ENCODE results near the gene TRIM25.

Gene TRIM25

DNA sequence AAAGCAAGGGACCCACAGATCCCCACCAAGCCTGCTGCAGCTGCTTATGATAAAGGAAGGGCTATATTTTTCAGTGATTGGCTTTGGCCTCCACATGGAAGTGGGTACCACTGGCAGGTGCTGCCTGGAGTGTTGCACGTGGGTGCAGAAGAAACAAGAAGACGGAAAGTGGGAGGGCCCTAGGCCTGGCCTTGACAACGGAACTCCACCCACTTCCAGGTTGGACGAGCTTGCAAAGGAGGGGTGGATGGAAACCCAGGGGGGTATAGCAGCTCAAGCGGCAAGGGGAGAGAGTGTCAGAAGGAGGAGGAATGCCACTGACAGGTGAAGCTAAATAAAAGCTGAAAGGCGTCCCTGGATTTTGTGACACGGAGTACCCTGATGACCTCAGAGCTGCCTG is 20.3 kb downstream of the TRIM25 start:
- DNase-seq = no peak

DNA sequence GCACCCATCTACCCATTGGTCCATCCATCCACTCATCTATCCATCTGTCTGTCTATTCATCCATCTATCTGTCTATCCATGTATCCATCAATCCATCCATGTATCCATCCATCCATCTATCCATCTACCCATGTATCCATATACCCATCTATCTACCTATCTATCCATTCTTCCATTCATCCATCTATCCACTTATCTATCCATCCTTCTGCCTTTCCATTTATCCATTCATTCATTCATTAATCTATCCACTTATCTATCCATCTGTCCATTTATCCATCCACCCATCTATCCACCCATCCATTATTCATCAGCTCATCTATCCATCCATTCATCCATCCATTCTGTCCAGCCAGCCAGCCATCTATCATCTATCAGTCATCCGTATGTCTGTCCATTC is 21.5 kb downstream of the TRIM25 start:
- no peak for DNase-seq

DNA sequence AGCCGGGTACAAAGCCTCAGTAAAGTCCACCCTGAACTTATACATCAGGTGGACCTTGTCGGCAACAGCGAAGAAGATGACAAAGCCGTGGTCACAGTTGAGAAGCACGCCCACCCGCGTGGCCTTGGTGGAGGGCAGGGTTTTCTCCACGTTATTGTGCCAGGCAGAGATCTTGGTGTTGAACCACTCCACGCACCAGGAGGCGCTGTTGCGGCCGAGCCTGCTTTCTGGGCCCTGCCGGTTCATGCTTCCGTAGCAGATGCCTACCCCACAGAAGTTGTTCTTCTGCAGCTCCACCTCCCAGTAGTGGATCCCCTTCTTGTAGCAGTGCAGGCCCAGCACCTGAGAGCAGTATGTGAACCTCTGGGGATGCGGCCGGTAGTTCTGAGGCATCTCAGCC is 22.1 kb downstream of the TRIM25 start:
- peak; percentile 51 to 53 for DNase-seq

DNA sequence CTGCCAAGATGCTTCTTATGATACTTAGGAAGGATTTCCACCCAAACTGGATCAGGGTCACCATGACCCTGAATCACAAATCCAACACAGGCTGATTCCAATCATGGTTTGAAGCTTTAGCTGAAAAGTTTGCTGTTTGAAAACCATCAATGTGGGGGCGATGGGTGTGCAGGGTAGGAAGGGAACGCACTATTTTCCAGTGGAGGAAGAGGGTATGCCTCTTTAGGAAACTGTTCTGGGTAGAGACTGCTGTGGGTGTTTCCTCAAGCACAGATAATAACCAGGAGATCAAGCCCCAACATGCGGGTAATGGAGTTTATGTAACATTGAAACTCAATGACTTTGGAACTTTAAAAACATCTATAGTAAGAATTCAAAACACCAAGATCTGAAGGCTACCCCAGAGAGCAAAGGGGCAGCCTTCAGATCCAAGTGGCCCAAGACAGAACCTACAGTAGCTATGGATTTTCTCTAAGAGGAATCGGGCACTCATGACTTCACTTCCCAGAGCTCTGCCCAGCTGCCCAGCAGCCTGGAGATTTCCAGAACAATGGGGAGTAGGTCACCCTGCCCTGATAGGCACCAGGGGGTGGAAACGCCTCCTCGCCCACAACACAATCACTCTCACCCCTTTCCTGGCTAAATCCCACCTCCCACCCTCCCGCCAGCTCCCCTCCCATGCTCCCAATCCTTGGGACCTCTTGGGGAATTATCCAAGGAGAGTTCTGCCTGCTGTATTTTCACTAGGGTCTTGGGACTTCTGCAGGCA is 22.8 kb downstream of the TRIM25 start:
- DNase-seq = no peak

DNA sequence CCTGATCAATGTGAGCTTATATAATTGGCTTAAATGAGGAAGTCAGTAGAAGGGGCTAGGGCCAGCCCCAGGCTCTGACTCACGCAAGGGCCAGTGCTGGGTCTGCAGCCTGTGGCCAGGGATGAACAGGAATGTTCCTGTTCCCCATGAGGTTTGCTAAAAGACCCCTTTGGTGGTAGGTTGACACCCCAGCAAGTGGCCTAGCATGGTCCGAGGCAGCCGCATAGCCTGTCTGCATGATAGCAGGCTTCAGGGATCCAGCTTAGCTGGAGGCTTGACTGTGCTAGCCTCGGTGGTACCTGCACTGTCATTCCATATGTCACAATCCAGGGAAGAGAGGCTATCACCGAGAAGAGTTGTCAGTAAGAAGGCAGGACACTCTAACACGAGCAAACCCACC is 23.5 kb downstream of the TRIM25 start:
- DNase-seq = no peak

DNA sequence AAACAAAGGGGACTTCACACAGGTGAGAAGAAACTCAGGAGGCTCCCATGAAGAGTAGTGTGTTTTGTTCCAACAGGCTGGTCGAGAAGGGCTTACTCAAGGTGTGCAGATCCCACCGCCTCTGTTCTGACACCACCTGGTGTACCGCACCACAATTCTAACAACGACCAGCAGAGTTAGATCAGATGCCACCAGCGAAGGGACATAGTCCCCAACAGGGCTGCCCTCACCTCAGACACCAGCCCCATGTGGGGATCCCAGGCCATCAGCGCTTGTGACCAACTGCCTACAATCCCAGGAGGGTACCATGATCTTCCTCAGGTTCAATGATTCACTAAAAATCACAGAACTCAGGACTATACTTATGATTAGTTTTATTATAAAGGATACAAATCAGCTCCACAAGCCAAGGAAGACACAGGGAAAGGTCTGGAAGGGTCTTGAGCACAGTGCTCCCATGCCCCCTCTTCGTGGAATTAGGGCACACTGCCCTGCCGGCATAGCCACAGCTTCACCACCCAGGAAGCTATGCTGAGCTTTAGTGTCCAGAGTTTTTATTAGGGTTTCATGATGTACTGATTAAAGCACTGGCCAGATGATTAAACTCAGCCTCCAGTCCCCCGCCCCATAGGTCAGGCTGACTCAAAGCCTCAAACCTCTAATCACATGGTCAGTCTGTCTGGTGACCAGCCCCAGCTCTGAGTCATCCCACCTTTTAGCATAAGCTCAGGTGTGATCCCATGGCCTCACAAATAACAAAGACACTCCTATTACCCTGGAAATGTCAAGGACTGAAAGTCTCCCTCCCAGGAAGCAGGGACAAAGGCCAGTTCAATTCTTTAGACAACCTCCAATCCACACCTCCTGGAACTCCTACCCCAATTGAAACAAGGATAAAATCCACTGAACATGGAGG is 26.0 kb downstream of the TRIM25 start:
- no peak for DNase-seq

DNA sequence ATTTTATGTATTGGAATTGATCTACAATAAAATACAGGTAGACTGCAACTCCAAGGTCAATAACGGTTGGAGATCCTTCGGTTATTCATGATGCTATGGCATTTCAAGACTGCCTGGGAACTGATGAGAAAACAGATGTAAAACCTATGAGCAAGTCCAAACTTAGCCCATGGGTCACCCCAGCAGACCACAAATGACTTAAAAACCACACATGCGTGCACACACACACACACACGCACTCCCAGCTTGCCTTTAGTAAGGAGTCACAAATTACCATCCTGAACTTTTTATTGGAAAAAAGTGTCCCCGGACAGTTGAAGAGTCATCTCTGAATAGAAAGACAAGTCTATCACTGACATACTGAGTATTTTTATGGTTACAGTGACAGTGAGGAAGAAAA is 26.7 kb downstream of the TRIM25 start:
- DNase-seq = no peak

DNA sequence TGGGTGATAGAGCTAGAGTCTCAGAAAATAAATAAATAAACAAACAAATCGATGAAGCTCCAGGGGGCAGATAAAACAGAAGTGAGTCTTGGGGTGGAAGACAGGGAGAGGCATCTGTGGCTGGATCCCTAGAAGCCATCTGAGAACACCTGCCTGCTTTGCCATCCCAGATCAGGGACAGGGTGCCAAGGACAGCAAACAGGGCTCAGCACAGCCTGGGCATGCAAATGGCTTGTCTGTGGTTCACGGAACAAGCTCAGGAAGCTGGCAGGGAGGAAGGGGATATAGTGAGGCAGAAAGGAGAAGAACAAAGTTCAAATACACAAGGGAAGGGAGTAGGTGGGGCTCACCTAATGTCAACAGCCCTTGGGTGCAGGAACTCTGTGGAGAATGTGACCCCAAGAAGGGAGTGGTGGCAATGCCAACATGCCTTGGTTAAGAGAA is 27.5 kb downstream of the TRIM25 start:
- DNase-seq = no peak

DNA sequence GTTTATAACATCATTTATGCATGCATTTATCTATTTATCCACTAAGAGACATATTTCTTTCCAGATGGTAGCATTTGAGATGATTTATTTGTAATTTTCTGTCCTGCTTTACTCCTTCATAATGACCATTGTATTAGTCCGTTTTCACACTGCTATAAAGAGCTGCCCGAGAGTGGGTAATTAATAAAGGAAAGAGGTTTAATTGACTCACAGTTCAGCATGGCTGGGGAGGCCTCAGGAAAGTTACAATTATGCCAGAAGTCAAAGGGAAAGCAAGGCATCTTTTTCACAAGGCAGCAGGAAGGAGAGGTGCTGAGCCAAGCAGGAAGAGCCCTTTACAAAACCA is 28.6 kb downstream of the TRIM25 start:
- no peak for DNase-seq

DNA sequence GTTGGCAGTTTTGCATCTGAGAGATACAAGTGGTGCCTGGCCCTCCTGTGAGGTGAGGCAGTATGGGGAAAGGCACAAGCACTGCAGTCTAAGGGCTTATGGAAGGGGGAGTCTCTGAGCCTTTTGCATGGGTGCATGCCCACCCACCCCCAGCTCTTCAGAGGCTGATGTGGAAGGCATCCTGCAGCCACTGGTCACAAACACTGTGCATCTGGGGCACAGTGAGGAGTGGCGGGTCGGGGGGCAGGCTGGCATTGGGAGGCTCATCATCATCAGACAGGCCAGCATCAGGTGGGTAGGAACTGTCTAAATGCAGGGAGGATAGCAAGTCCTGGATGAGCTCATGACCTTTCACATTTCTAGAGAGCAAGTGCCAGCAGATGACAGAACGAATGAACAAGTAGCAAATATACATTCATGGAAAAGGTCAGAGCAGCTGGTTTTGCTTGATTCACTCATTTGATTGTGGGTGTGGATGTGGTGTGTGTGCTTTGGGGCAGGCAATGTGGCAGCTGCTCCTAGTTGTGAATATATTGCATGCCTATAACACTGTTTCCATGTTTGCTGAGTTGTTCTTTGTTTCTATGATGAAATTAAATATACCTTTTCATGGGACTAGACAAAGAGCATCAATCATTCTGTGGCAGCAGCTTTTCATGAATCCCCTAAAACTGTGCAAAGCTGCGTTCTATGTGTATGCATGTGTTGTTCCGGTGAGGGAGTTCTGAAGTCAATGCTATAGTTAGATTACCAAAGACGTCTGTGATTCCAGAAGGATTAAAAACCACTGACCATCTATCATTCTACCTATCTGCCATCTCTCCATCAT is 29.2 kb downstream of the TRIM25 start:
- no peak for DNase-seq

DNA sequence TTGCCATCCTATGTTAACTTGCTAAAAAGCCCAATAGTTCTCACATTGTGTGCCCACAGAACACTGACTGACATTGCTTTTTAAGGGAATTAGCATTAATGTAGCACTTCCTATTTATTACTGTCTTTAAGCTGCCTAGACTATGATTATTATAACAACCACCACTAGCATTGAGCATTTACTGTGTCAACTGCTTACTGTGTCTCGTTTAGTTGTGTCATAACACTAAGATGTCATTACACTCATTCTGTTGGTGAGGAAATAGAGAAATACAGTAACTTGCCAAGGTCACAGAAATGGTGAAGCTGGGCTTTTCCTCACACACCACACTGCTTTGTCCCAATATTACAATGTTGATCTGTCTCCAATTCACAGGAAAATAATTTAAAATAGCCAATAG is 30.2 kb downstream of the TRIM25 start:
- DNase-seq = no peak

DNA sequence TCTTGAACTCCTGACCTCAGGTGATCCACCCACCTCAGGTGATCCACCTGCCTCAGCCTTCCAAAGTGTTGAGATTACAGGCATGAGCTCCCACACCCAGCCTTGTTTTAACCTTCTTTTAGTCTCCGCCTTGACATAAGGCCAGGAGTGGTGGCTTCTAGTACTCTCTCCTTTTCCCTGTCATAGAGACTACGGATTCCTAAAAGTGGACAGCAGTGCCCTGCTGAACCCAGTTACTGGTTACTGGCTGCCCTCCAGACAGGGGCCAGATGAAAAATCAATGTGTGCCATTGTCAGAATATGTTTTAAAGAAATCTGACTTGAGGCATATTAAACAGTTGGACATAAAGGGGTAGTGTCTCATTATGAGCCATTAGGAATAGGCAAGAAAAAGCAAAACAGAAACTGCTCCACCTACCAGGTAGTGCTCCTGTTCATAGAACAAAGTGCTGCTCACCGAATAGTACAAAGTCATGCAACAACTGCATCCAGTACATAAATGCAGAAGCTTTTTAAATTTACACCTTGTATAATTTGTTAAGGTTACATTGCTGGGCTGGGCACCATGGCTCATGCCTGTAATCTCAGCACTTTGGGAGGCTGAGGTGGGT is 32.1 kb downstream of the TRIM25 start:
- DNase-seq = no peak

DNA sequence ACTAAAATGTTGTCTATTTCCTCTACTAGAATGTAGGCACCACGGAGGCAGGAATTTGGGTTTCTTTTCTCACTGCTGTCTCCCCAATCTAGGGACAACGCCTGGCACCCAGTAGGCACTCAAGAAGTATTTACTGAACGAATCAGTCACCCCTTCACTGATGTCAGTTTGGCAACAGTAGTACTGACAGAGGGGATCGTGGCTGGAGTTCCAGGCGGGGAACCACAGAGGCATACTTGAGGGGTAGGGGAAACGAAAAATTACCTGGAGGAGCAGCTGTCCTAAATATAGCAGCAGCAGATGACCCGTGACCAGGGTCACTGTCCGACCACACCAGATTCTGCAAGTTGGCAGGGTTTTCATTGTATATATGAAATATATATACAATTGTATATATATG is 33.3 kb downstream of the TRIM25 start:
- no peak for DNase-seq

DNA sequence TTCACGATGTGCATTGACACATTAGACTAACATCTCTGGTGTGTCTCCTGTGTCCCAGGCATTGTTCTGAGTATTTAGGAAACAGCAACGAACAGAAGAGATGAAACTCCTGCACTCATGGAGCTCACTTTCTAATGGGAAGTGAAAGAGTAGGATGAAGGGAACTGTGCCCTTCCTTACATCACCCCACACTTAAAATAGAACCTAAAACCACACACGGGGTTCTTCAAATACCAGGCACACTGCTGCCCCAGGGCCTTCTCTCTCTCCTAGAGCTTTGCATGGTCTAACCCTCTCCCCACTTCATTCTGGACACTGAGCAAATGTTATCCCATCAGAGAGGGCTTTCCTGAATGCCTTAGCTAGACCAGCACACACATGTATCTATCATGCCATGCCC is 33.7 kb downstream of the TRIM25 start:
- no peak for DNase-seq

DNA sequence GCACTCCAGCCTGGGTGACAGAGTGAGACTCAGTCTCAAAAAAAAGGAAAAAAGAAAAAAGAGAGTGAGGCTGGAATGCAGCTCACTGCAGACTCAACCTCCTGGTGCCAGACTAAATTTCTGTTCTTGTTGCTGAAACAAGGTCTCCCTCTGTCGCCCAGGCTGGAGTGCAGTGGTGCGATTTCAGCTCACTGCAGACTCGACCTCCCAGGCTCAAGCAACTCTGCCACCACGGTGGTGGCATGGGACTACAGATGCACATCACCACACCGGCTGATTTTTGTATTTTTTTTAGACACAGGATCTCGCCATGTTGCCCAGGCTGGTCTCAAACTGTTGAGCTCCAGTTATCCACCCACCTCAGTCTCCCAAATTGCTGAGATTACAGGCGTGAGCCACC is 34.6 kb downstream of the TRIM25 start:
- no peak for DNase-seq

DNA sequence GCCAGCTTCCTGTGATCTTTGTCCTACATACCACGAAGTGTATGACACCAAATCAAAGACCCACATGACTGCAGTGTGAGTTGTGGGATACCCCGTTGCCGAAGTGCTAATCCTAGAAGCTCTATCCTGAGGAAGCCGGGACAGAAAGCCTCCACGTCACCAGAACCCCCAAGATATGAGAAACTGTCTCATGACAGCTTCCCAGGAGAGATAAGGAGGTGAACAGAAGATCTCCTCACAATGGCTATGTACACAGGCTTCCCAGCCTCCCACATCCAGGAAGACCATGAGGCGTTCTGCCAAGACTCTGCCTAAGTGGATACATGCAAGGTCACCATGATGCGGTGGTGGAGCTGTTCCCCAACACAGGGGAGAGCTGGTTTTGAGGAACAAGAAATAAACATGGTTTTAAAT is 37.1 kb downstream of the TRIM25 start:
- DNase-seq = no peak

DNA sequence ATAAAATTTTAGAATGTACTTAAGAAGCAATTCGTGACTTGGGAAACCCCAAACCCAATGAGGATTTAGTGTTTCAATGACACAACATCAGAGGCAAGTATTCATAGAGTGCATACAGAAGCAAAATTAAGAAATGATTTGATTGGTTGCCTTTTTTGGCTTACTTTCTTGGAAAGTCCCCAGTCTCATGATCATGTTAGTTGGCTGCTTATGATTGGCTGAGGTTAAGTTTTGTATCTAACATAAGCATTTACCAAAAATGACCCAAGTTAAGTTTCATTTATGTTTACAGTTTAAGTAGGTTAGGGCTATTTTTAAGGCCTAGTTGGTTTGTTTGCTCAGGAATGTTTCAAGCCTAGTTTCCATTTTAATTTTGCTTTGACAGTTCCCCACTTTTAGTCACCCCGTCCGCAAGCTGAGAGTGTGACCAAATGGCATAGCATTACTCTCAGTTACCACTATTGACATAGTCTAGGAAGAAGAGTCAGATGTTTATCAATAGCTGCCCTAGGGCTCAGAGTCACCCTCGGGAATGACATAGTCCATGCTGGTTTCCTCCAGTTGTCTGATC is 43.7 kb downstream of the TRIM25 start:
- no peak for DNase-seq

DNA sequence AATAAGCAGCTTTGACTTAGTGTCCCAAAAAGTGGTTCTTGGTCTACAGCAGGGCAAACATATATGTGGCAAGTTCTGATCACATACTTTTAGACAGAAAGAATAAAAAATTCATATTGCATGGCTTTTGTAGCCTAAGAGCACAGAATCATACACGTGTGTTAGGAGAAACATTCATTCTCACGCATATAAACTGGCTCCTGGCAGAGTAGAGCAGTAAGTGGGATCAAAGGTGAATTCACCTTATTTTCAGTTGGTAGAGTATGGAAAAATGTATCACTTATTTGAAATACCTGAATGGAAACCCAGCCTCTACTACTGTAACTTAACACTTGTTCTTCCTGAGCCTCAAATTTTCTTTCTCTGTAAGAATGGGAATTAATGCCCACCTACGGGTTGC is 45.1 kb downstream of the TRIM25 start:
- no peak for DNase-seq

DNA sequence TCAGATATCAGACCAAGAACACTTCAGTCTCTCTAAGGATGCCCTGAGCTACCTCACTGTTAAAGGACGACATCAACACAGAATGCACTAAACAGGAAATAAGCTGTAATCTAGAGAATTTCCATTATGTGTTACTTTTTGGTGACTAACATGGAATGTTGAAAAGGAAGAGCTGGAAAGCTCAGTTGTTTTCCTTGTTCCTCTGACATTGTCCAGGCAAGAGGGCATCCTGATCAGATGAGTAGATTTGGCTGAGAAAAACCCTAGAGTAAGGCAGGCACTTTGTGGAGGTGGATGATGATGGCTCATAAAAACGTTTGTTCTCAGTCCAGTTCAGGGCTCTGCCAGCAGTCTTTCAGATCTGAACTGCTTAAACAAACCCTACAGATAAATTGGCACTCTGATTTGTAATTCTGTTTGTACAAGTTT is 45.9 kb downstream of the TRIM25 start:
- DNase-seq = no peak

DNA sequence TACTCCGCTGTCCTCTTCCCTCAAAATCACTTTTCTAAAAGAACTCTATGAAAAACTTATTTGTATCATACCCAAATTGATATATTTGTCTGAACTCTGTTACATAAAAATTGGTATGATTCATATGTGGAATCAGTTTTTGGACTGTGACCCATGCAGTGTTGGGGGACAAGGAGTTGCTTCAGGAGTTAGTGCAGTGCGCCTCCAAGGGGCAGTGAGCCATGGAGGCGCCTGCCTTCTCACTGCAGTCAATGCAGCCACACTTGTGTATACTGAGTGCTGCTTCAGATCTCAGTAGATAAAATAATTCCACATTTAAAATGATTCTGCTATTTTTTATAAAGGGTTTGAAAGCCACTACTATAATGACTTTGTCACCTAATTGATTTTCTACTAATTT is 47.4 kb downstream of the TRIM25 start:
- no peak for DNase-seq

DNA sequence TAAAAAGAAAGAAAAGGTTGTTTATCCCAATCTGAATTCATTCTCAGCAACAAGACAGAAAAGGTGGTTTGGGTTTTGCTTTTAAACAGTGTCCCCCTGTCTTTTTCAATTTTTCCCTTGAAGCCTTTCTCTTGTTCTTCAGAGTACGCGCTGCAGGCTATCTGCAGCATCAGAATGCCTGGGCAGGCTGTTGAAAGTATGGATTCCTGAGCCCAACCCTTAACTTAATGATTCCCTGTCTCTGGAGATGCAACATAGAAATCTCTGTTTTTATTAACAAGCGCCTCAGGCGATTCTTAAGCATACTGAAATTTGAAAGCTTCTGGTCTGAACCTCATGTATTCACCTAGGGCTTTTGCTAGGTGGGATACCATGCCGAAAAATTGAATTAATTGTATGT is 47.8 kb downstream of the TRIM25 start:
- no peak for DNase-seq

DNA sequence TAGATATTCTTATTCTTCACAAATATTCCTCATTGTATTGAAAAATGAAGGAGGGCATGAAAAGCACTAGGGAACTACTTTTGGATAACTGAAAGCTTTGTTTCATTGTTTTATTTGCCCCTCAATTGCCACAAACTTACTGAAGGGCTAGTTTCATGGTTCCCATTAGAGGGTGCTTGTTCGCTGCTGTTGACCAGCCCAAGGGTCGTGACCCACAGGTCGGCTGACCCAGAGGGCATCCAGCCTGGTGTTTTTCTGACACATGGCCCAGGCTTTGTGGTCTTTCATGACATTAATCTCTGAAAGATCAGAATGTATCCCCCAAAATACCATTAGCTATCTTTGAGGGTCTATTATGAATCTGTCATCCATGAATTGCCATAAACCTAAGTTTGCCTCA is 49.9 kb downstream of the TRIM25 start:
- DNase-seq = no peak

DNA sequence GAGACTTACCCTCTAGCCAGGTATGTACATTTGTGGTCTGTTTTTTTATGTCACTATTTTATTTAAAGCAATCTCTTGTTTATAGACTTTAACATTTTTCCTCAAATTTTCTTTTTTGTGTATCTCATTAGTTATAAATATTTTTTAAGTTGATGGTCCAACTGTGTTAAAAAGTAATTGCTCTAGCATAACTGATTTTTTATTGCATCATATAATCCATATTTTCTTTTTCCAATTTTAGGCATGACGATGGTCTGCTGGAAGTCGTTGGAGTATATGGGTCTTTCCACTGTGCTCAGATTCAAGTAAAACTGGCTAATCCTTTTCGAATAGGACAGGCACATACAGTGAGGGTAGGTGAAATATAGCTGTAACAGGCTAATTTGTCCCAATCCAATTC is 52.0 kb downstream of the TRIM25 start:
- DNase-seq = no peak

Data from CD4-positive, alpha-beta T cell treated with Interleukin-4 for 1 hour (primary cell).